HG02884 (cell line): Measurements from ENCODE around the gene RNPC3.

Experiments
- ATAC-seq: cut with Tn5 transposase; IDR thresholded peaks from one replicate; pipeline ENCODE4 v1.9.1; 2021; ENCODE audit warnings: mild to moderate bottlenecking, moderate library complexity; ENCODE audit not compliant: unreplicated experiment

RNPC3 gene, protein sequence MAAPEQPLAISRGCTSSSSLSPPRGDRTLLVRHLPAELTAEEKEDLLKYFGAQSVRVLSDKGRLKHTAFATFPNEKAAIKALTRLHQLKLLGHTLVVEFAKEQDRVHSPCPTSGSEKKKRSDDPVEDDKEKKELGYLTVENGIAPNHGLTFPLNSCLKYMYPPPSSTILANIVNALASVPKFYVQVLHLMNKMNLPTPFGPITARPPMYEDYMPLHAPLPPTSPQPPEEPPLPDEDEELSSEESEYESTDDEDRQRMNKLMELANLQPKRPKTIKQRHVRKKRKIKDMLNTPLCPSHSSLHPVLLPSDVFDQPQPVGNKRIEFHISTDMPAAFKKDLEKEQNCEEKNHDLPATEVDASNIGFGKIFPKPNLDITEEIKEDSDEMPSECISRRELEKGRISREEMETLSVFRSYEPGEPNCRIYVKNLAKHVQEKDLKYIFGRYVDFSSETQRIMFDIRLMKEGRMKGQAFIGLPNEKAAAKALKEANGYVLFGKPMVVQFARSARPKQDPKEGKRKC

DNA sequence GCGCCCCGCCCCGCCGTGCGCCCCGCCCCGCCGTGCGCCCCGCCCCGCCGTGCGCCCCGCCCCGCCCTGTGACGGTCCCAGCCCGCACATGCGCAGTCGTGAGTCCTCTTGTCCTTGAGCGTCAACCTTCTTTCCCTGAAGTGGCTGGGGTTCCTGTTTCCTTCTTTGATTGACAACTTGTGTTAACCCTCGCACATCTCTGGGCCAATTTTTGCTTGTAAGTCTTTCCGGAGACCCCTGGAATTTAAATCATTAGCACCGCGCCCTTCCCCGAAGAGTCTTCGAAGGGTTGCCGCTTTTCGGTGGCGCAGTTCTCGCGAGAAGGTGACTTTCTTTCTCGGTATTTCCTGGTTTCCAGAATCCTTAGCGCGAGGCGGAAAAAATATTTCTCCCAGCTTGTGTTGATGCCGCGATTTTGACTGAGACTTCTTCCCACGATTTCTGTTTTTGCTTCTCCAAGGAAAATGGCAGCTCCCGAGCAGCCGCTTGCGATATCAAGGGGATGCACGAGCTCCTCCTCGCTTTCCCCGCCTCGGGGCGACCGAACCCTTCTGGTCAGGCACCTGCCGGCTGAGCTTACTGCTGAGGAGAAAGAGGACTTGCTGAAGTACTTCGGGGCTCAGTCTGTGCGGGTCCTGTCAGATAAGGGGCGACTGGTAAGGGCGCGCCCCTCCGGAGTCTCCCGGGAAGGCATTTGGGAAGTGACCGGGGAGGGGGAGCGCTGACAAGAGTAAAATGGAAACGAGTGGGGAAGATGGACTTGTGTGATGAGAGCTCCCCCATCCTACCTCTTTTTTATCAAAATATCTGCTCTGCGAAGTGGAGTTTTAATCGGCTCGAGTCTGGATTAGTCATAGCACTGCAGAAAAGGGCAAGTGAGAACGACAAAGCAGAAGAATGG is at the start of gene RNPC3:
Gene RNPC3 (plus strand): TSS at position 93 of the 901 bp plus-strand sequence. CDS start 372 bp downstream, at position 465.
- peak; percentile 68 for ATAC-seq

DNA sequence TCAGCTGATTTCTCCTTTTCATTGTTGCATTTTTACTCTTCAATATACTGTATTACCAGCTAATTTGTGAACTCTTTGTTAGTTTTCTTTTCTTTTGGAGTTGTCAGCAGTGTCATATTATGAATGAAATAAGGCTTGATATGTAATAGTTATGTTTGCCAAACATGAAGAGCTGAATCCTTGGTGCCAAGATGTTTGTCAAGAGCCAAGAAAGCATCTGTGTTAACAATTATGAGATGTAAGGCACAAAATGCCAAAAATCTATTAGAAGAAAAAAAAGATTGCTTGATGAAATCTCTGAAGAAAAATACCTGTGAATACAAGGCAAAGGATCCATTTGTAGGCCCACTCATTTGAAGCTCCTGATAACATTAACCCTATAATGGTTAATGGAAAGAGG is 48.4 kb upstream of the RNPC3 start:
- ATAC-seq, result no peak

DNA sequence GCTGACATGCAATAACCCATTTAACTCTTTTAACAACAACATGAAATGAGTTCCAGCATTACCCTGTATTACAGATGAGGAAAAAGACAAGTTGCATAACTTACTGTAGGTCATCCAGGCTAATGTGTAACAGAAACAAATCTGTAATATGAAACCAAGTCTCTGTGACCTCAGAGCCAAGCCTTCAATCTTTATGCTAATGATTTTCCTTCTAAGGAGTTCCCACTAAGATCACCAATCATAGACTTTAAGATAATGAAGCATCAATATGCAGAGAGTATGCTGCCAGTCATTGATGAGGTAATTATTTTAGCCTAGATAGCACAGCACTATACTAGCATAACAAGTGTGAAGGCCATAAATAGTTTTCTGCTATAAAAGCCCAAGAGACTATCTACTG is 35.6 kb upstream of the RNPC3 start:
- ATAC-seq, result no peak

DNA sequence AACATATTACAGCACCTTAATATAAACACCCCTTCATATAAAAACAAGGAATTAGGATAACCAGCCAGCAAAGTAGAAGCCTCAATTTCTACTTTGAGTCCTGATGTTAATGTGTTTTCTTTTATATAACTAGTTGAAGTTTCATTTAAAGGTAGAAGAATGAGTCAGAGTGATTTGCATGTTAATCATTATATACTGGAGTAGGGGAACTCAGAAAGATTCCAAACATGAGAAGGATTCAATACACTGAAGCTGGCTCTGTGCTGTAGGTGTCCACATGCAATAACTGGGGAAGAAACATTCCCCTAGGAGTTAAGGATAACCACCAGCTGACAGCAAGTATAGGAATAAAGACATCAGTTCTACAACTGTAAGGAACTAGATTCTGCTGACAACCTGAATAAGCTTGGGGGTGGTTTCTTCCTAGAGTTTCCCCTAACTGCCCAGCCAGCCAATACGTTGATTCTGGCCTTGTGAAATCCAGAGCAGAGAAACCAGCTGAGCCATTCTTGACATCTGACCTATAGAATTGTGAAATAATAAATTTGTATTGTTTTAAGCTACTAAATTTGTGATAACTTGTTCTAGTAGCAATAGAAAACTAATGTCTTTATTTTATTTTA is 33.4 kb upstream of the RNPC3 start:
- ATAC-seq, result no peak

DNA sequence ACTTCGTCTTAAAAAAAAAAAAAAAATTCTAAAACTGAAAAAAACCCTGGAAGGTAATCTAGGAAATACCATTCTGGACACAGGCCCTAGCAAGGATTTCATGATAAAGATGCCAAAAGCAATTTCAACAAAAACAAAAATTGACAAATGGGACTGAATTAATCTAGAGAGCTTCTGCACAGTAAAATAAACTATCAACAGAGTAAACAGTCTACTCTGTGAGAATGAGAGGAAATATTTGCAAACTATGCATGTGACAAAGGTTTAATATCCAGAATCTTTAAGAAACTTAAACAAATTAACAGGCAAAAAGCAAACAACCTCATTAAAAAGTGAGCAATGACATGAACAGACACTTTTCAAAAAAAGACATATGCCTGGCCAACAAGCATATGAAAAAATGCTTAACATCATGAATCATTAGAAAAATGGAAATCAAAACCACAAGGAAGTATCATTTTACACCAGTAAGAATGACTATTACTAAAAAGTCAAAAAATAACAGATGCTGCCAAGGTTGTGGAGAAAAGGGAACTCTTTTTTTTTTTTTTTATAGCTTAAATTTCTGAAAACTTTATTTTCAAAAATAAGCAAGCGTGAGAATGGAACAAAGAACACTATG is 29.4 kb upstream of the RNPC3 start:
- ATAC-seq, result no peak

DNA sequence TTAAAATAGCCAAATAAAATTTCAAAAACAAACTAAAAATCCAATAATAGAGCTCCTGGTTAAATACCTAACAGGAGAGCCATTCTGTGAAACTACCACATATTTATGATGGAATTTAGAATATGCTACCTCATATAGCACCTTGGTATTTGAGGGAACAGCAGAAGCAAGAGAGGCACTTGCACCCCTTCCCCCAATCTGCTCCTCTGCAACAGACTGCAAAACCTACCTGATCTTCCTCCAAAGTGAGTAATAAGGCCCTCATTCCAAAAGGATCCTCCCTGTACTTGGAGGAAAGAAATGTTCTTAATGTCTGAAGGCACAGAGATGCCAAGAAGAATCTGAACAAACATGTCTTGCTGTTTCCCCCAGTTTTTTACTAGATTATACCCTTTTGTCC is 28.1 kb upstream of the RNPC3 start:
- no peak for ATAC-seq

DNA sequence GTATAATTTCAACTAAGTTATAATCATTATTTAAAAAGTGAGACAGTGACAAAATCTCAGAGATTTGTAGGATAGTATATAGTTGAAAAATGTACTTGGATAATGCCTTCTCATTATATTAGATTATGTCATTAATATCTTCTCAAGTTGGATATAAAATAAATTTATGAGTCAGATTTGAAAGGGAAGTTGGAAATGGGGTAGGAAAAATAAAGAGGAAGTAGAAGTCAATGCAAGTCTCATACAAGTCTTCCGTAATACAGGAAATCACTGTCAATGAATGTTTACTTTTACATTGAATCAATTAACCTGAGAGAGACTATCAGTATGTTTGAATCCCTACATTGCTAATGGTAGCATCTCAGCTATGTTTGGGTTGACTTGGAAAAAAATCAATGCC is 16.2 kb upstream of the RNPC3 start:
- no peak for ATAC-seq

DNA sequence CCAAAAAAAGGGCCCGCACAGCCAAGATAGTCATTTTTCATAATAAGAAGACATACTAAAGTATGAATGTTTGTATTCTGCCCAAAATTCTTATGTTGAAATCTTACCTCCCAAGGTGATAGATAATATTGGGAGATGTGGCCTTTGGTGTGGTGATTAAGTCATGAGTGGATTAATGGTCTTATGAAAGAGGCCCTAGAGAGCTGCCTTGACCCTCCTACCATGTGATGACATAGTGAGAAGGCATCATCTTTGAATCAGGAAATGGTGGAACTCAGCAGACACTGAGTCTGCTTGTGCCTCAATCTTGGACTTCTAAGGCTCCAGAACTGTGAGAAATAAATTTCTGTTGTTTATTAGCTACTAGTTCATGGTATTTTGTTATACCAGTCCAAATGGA is 11.8 kb upstream of the RNPC3 start:
- no peak for ATAC-seq

DNA sequence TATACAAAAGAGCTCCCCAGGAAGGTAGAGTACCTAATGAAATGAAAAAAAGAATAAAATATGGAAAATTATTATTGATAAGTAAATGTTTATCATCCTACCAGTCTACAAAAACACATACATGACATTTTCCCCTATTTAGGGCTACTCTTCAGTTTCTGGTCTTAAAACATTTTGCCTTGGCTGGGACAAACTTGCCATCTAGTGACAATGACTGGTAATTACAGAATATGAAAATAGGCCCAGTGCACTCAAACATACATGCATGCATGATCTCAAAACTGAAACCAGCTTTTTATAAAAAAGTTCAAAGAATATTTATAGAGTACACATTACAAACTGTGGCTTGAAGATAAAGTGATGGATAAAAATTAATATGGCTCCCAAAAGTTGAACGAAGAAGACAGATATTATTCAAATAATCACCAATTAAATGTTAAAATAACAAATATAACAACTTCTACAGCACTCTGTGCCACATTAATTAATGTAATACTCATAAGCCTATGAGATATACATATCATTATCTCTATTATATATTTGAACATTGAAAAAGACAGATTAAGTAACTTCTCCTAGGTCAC is 10.5 kb upstream of the RNPC3 start:
- ATAC-seq, result peak; percentile 64

DNA sequence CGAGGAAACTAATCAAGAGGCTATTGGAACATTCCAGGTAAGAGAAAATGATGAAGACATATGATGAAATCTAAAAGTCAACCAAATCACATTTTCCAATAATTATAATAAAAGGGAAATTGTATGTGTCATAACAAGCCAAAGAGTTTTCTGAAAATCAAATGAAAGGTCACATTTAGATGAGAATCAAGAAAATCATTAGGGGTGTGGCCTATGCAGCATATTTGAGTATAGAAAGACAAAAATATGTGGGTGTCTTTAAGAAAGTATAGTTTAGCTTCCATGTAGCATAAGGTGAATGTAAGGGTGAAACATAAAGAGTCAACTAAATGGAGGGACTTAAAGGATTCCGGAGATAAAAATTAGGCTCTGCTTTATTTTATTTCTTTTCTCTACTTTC is 9.2 kb upstream of the RNPC3 start:
- ATAC-seq, result no peak

DNA sequence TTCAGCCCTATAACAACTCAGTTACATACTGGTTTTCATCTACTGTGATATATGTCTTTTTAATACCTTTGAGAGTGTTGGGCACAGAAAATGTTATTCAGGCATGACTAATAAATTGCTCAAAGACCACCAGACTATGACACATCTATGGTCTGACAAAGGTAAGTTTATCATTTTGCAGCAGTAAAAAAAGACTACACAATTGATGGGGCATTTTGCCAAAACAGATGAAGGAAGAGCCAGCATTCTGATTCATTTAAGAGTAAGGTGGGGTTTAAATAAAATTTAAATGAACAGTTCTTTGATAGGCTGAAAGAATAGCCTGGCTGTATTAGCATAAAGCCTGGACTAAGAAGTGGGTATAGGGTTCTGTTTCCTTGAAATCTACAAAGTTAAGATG is 8.8 kb upstream of the RNPC3 start:
- no peak for ATAC-seq

DNA sequence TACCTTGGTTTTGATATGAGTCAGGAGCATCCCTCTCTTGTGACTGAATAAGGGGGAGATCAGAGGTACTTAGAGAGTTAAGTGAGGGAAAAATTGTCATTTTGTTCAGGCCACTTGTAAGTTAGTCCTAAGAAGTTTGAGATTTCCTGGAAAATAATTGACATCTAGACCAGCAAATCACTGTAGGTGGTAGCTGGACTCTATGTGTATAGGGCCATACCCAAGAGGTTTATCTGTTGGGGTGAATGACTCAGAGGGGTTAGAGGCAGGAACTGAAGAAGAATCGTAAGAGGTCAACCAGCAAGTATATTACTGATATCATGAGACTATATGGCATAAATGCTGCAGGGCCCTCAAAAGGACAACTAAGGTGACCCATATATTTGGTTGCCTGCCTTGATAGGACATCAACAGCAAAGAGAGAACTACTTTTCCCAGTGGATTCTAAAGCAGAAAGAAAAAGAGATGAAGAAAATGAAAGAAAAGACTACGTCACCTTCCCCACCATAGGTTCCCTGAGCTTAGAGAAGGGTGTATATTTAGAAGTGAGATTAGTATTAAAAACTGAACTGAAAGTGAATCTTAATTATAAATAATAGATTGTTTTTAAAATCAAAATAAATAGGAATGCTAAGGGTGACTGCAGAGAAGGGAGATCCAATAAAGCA is 8.0 kb upstream of the RNPC3 start:
- ATAC-seq, result peak; percentile 71

DNA sequence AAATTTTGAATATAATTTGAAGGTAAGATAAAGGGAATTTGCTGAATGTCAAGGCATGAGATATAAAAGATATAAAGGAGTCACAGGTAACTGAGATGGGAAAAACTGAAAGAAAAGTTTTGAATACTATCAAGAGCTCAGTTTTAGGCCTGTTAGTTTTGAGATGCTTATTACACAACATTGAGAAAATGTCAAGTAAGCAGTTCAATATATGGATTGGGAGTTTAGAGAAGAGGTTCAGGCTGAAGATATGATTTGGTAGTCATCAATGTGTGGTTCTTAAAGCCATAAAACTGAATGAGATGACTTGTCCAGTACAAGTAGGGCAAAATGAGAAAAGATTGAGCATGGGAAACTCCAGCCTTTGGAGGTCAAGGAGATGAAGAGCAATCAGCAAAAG is 4.7 kb upstream of the RNPC3 start:
- no peak for ATAC-seq

DNA sequence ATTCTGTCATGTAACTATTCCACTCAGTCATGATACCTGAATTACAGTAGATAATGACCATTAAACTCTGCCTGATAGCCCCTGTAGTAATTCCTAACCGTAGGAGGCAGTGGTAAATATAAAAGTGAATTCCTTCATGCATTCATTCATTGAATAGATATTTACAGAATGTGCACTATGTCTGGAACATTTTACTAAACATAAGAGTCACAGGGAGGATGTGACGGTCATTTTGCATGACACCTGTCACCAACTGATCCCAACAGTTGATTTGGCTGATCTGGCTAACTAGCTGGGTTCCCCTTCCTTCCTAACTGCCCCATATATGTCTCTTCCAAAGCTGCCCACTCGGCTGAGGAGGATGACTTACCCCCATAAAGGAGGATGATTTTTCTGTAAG is 2.2 kb upstream of the RNPC3 start:
- no peak for ATAC-seq

DNA sequence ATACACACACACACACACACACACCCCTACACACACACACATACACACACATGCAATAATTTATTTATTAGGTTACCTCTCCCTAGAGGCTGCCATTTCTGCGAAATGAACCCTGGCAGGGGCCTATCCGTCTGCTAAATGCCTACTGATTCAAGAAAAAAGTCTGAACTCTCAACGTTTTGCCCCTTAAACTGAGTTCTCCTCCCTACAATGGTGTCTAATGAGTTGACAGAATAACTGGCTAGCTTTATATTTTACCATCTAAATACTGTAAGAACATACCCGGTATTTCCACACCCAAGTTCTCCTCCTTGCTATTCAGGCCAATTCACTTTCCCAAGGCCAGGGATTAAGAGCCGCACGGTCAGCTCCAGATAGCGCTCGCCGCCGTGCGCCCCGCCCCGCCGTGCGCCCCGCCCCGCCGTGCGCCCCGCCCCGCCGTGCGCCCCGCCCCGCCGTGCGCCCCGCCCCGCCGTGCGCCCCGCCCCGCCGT is 339 bp upstream of the RNPC3 start:
- ATAC-seq, result peak; percentile 43

DNA sequence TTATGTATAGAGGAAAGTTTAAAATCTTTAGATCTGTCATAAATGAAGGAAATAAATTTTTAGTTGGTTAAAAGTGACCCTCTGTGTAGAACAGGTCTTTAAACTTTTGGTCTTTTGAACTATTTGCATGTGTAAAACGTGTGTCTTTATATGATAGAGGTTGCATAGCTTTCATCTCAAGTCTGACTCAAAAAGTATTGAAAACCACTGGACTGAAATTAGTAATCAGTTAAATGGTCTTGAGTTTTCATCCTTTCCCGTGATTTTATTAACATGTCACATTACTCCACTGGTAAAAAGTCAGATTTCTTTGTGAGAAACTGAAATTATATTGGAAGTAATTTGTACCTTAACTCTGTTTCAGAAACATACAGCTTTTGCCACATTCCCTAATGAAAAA is 1.8 kb downstream of the RNPC3 start:
- peak; percentile 28 for ATAC-seq

DNA sequence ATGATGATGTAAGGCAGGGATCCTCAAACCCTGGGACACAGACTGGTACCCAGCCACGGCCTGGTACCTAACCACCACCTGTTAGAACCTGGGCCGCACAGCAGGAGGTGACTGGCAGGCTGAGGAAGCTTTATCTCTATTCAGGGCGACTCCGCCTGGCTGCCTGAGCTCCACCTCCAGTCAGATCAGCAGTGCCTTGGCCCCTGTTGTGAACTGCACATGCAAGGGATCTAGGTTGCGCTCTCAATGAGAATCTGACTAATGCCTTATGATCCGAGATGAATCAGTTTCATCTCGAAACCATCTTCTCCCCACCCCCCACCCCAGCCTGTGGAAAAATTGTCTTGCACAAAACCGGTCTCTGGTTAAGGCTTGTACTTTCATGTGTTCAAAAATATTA is 4.2 kb downstream of the RNPC3 start:
- no peak for ATAC-seq

DNA sequence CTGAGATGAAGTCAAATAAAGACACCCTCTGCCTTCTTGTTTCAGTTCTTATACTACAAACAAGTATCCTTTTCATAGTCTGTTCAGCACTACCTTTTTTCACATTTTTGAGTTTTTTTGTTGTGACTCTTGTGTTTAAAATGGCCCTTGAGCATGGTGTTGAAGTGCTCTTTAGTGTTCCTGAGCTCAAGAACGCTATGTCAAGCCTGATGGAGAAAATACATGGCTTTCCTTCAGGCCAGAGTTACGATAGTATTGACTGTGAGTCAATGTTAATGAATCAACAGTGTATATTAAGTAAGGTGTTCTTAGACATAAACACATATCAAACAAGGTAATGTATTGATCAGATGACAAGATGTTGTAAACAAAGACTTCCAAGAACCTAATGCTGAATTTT is 12.7 kb downstream of the RNPC3 start:
- no peak for ATAC-seq

DNA sequence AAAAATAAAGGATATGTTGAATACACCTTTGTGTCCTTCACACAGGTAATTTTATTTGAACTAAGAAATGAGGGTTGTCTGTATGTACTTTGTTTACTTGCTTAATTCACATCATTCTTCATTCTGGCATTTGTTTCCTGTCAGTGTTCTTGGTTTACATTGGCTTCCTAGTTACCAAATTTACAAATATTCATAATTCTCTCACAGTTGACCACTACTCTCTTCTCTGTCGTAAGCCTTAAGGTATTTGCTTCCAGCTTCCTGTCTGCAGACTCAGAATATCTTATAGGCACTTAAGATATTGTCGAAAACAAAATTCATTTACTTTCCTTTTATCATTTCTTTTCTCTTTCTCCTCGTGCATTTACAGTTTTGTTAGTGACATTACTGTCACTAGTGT is 15.9 kb downstream of the RNPC3 start:
- ATAC-seq, result no peak

DNA sequence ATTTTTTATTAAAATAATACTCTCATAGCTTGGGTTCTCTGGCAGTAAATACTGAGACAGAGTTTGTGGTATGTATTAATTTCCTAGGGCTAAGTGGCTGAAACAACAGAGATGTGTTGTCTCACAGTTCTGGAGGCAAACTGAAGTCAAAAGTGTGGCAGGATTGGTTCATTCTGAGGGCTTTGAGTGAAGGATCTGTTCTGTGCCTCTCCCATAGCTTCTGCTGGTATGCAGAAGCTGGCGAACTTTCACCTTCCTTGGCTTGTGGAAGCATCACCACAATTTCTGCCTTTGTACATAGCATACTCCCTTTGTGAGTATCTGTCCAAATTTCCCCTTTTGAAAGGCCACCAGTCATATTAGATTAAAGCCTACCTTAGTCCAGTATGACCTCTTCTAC is 21.0 kb downstream of the RNPC3 start:
- no peak for ATAC-seq
